ENCODE results near the gene S100A10. TPM values are rescaled to one million over a fixed set of nuclear protein-coding genes. Genes with fewer than 3 reads are reported as not detected.

The S100A10 gene
- total and polyA plus RNA-seq, 2 experiments from 2014 or later: 14.6 to 103 TPM

DNA sequence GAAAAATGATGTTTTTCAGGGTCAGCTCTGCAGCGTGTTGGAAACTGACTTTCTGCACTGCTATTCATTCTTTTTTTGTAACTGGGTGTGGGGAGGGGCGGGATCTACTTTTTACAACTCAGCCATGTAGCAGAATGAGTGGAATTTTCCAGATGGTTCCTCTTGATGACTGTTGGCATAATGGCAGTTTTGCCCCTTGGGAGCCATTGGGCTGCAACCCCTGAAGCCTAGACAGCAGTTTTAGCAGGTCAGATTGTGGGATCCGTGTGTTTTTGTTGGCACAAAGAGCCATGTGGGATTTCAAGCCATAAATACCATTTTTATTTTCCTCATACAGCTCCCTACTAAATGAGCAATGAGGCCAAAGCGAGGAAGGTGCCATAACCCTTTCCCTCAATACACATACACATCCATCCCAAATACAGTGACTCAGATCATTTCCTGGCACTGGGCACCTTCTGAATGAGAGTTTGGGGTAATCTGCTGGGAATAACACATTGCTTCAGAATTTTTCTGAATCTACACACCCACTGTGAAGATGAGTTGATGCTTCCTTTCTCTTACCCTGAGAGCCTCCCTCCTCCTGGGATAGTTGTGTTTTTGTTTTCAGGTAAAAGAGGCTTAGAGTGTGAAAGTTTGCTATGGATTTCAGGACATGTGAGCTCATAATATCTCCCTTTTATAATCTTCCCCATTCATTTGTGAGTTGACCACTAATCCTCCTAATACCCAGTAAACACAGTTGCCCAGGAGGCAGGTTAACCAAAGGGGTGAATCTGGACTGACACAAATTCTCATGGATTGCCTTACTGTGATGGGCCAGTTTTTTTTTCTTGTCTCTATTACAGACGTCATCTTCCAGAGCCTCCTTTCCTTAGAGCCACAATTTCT, 13.1 kb downstream of the S100A10 start:
- no peak overlapping the region for H3K27ac ChIP-seq
- no peaks in the 10 kb centered on the region for H3K36me3 ChIP-seq
- H3K4me3 ChIP-seq: no peak overlapping the region
- no peak for TF ChIP-seq CTCF (IDR thresholded peaks at IDR 0.05; ENCODE audit: low read depth, low read length)
- H3K9me3 ChIP-seq (ENCODE audit: low read depth): no peaks in the 10 kb centered on the region
- DNase-seq (ENCODE audit: low read depth in 1 of 2, low spot score in 1 of 2): peak in 1 of 2 donors; percentile 72
- no peaks in the 10 kb centered on the region for H3K4me1 ChIP-seq (ENCODE audit: low read depth)
- H3K27me3 ChIP-seq: no peaks in the 10 kb centered on the region

GRCh38 chr1:151978922-151979321, 14.7 kb downstream of the S100A10 start:
- H3K9me3 ChIP-seq (ENCODE audit: low read depth): no peaks in the 10 kb centered on the region
- H3K27ac ChIP-seq: no peak overlapping the region
- H3K4me1 ChIP-seq (ENCODE audit: low read depth): no peaks in the 10 kb centered on the region
- H3K27me3 ChIP-seq: no peaks in the 10 kb centered on the region
- H3K4me3 ChIP-seq: no peak overlapping the region
- no peak for TF ChIP-seq CTCF (IDR thresholded peaks at IDR 0.05; ENCODE audit: low read depth, low read length)
- H3K36me3 ChIP-seq: no peaks in the 10 kb centered on the region
- no peak for DNase-seq (ENCODE audit: low read depth in 1 of 2, low spot score in 1 of 2)

DNA sequence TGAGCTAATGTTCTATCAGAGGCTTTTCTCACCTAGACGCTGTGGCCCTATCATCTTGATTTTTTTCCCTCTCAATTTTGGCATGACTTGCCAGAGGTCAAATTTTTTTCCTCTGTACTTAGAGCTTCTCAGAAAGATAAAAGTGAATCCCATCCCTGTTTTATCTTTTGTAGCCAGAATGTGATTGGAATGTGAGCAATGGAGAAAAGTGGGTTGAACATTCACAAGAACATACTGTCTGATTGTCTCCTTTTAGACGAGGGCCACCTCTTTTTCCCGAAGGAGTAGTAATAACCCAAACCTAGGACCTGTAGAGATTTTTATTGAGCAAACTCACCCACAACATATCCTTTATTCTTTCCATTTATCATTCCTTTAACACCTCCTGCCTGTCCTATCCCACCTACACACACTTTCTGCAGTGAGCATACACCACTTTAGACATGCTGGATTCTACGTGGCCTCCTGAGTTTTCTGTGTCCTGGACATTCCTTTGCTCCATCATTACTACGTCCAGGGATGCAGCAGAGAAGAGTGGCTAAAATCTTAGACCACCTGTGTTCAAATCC, 15.9 kb downstream of the S100A10 start:
- Histone ChIP-seq H3K27ac (no peak overlapping the region), H3K27me3 (no peaks in the 10 kb centered on the region), H3K9me3 (ENCODE audit: low read depth) (no peaks in the 10 kb centered on the region), H3K4me1 (ENCODE audit: low read depth) (no peaks in the 10 kb centered on the region), H3K4me3 (no peak overlapping the region), H3K36me3 (no peaks in the 10 kb centered on the region)
- no peak for DNase-seq (ENCODE audit: low read depth in 1 of 2, low spot score in 1 of 2)
- no peak for TF ChIP-seq CTCF (IDR thresholded peaks at IDR 0.05; ENCODE audit: low read depth, low read length)

DNA sequence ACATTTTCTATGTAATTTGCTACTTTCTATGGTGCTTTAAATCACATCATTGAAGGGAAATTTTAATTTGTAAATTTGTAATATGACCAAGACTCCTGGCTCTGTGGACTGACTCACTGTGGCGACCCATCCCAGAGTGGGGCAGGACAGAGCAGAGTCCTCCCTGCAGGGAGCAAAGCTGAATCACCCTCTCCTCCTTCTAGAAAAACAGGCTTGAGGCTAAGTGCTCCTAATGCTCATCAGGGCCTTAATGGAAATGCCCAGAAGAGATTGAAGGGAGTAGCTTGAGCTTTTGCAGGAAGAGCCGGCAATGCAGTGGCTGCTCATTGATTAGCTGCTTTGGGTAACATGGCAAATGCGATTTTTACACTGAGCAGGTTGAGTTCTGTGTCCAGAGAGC, 16.8 kb downstream of the S100A10 start:
- Histone ChIP-seq H3K9me3 (ENCODE audit: low read depth) (no peaks in the 10 kb centered on the region), H3K27me3 (no peaks in the 10 kb centered on the region), H3K27ac (no peak overlapping the region), H3K4me3 (no peak overlapping the region), H3K4me1 (ENCODE audit: low read depth) (no peaks in the 10 kb centered on the region), H3K36me3 (no peaks in the 10 kb centered on the region)
- TF ChIP-seq CTCF (IDR thresholded peaks at IDR 0.05; ENCODE audit: low read depth, low read length): no peak
- DNase-seq (ENCODE audit: low read depth in 1 of 2, low spot score in 1 of 2): no peak

DNA sequence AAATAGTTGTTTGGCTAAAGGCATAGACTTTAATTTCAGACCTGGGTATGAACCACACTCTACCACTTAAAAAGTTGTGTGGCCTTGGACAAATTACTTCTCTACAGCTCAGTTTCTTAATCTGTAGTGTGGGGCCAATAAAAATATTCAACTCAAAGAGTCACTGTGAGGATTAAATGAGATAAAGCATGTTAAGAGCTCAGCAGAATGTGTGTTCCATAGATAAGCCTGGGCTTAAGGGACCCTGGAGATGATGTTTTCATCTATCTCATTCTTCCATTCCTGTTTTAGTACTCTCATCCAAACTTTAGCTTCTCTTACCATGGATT, 17.7 kb downstream of the S100A10 start:
- no peak for TF ChIP-seq CTCF (IDR thresholded peaks at IDR 0.05; ENCODE audit: low read depth, low read length)
- DNase-seq (ENCODE audit: low read depth in 1 of 2, low spot score in 1 of 2): no peak
- Histone ChIP-seq H3K9me3 (ENCODE audit: low read depth) (no peaks in the 10 kb centered on the region), H3K36me3 (no peaks in the 10 kb centered on the region), H3K27me3 (no peaks in the 10 kb centered on the region), H3K27ac (no peak overlapping the region), H3K4me3 (no peak overlapping the region), H3K4me1 (ENCODE audit: low read depth) (no peaks in the 10 kb centered on the region)
